ENCODE data around the gene SUPT16H.

Gene SUPT16H

GRCh38 chr14:21343035-21343794, 40.6 kb downstream of the SUPT16H start:
- TF ChIP-seq, protein P1, sequence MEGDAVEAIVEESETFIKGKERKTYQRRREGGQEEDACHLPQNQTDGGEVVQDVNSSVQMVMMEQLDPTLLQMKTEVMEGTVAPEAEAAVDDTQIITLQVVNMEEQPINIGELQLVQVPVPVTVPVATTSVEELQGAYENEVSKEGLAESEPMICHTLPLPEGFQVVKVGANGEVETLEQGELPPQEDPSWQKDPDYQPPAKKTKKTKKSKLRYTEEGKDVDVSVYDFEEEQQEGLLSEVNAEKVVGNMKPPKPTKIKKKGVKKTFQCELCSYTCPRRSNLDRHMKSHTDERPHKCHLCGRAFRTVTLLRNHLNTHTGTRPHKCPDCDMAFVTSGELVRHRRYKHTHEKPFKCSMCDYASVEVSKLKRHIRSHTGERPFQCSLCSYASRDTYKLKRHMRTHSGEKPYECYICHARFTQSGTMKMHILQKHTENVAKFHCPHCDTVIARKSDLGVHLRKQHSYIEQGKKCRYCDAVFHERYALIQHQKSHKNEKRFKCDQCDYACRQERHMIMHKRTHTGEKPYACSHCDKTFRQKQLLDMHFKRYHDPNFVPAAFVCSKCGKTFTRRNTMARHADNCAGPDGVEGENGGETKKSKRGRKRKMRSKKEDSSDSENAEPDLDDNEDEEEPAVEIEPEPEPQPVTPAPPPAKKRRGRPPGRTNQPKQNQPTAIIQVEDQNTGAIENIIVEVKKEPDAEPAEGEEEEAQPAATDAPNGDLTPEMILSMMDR (IDR thresholded peaks at IDR 0.05; ENCODE audit: low read depth, low read length): no peak
- no peak for DNase-seq (ENCODE audit: extremely low read depth, low read depth)

- TF ChIP-seq, protein P1 (IDR thresholded peaks at IDR 0.05; ENCODE audit: low read depth, low read length): no peak
- DNase-seq (ENCODE audit: extremely low read depth, low read depth): no peak
Observed at GRCh38 chr14:21334202-21334906, 49.5 kb downstream of the SUPT16H start.

GRCh38 chr14:21332950-21333349, 50.9 kb downstream of the SUPT16H start:
- no peak for DNase-seq (ENCODE audit: extremely low read depth, low read depth)
- TF ChIP-seq, protein P1 (IDR thresholded peaks at IDR 0.05; ENCODE audit: low read depth, low read length): no peak

DNA sequence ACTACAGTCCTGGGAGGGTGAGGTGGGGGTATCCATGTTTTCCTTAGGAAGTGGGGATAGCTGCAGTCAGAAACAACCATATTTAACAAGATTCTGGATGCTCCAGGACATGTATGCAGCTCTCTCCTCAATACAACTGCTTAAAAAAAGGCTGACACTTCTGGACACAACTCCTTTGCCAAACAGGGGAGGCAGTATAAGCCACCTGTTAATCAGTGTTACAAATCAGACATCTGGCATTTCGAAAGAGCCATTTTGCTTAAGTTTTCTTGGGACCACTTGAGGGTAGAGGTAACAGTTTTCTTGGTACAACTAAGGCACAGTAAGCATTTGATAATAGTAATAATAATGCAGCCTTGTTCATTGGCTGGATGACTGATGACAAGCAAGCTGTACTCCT, 56.8 kb downstream of the SUPT16H start:
- DNase-seq (ENCODE audit: extremely low read depth, low read depth): no peak
- TF ChIP-seq, protein P1 (IDR thresholded peaks at IDR 0.05; ENCODE audit: low read depth, low read length): no peak

- DNase-seq (ENCODE audit: extremely low read depth, low read depth): no peak
- TF ChIP-seq, protein P1 (IDR thresholded peaks at IDR 0.05; ENCODE audit: low read depth, low read length): no peak
Observed at GRCh38 chr14:21322716-21323115, 61.1 kb downstream of the SUPT16H start.

GRCh38 chr14:21320913-21321312, 62.9 kb downstream of the SUPT16H start:
- no peak for DNase-seq (ENCODE audit: extremely low read depth, low read depth)
- TF ChIP-seq, protein P1 (IDR thresholded peaks at IDR 0.05; ENCODE audit: low read depth, low read length): no peak

DNA sequence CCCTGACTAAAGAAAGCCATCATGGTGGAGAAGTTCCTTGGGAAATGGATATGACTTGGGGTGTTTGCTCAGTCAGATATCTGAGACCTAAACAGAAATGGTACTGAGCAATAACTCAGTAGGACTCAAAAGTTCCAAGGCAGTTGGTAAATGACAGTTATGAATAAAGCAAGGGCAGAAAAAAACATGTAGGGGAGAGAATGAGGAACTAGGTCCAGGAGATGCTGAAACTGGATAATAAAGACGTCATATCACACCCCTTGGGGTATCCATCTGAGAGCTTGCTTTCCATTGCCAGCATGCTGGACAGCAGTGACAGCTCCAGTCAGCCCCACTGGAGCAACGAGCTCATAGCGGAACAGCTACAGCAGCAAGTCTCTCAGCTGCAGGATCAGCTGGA, 66.4 kb downstream of the SUPT16H start:
- TF ChIP-seq, protein P1 (IDR thresholded peaks at IDR 0.05; ENCODE audit: low read depth, low read length): no peak
- no peak for DNase-seq (ENCODE audit: extremely low read depth, low read depth)
